ENCODE results near the gene MPZL1. TPM values are rescaled to one million over a fixed set of nuclear protein-coding genes. Genes with fewer than 3 reads are reported as not detected.

MPZL1 gene
- total and polyA plus RNA-seq, 2 of the 13 experiments (the other 11 are each of a cell fraction or from before 2014, with no cell fraction given), result 38.0 to 68.7 TPM

GRCh38 chr1:167803358-167804207, 81.8 kb downstream of the MPZL1 start (continued):
- TF ChIP-seq ZNF12 (CRISPR knock-in tag; IDR thresholded peaks at IDR 0.05) (peak; percentile 52; the same call in 1 of the 2 replicates), TRAFD1 (CRISPR knock-in tag; IDR thresholded peaks at IDR 0.05; ENCODE audit: borderline replicate concordance) (no peak), ZFX (CRISPR knock-in tag; IDR thresholded peaks at IDR 0.05; ENCODE audit: low read depth) (peak; percentile 26; the same call in 1 of the 2 replicates), NFKB2 (CRISPR knock-in tag; IDR thresholded peaks at IDR 0.05; ENCODE audit: borderline replicate concordance) (0 out of 2 replicates have a peak, but pooled peaks have one; percentile 33), ZSCAN30 (CRISPR knock-in tag; IDR thresholded peaks at IDR 0.05) (no peak), KLF16 (CRISPR knock-in tag; IDR thresholded peaks at IDR 0.05) (peak in 1 of 2 experiments; percentile 38; a peak in 1 of 4 replicates), TARDBP (CRISPR knock-in tag; IDR thresholded peaks at IDR 0.05) (0 out of 2 replicates have a peak, but pooled peaks have one; percentile 34), ARNTL (CRISPR knock-in tag; IDR thresholded peaks at IDR 0.05) (peak; percentile 47; the same call in 1 of the 2 replicates), GATAD2A (CRISPR knock-in tag; IDR thresholded peaks at IDR 0.05) (peak; percentile 73), ZNF605 (CRISPR knock-in tag; IDR thresholded peaks at IDR 0.05) (peak; percentile 20; the same call in 1 of the 2 replicates), STAT5B (CRISPR knock-in tag; IDR thresholded peaks at IDR 0.05) (no peak), GATAD1 (CRISPR knock-in tag; IDR thresholded peaks at IDR 0.05) (peak; percentile 27; the same call in 1 of the 2 replicates), ADNP (CRISPR knock-in tag; IDR thresholded peaks at IDR 0.05) (no peak; the same call in 1 of the 2 replicates), ZNF672 (CRISPR knock-in tag; IDR thresholded peaks at IDR 0.05) (no peak), GFI1 (CRISPR knock-in tag; IDR thresholded peaks at IDR 0.05; ENCODE audit: borderline replicate concordance) (0 out of 2 replicates have a peak, but pooled peaks have one; percentile 30), IKZF5 (CRISPR knock-in tag; IDR thresholded peaks at IDR 0.05) (peak; percentile 67; the same call in 1 of the 2 replicates), SOX13 (IDR thresholded peaks at IDR 0.05) (no peak), SOX13 (CRISPR knock-in tag; conservative IDR thresholded peaks at IDR 0.05 in 1 of 2, IDR thresholded peaks at IDR 0.05 in 1 of 2) (peak in 1 of 2 experiments; percentile 70; a peak in 2 of 4 replicates), SMAD1 (CRISPR knock-in tag; IDR thresholded peaks at IDR 0.05; ENCODE audit: borderline replicate concordance, low read depth) (no peak), MTA1 (CRISPR knock-in tag; IDR thresholded peaks at IDR 0.05; ENCODE audit: borderline replicate concordance) (peak; percentile 52; the same call in 1 of the 2 replicates), TFE3 (CRISPR knock-in tag; IDR thresholded peaks at IDR 0.05) (0 out of 2 replicates have a peak, but pooled peaks have one; percentile 30), FOSL2 (CRISPR knock-in tag; IDR thresholded peaks at IDR 0.05) (peak; percentile 48; the same call in 1 of the 2 replicates), SMC3 (IDR thresholded peaks at IDR 0.05; ENCODE audit: low read length) (peak; percentile 86), PCBP1 (IDR thresholded peaks at IDR 0.05; ENCODE audit: borderline replicate concordance, low read depth, low read length) (0 out of 2 replicates have a peak, but pooled peaks have one; percentile 88)
